GM10266 (cell line): Measurements from ENCODE around the gene CDC42EP2.

ENCODE experiments used
- DNase-seq: peaks from one replicate; pipeline ENCODE4 v3.0.0; 2012; ENCODE audit errors: extremely low spot score
- CTCF ChIP-seq: IDR thresholded peaks from 2 replicates; pipeline ENCODE4 v1.5.1; 2012; ENCODE audit warnings: mild to moderate bottlenecking, low read depth; ENCODE audit not compliant: control insufficient read depth, insufficient read depth; ENCODE audit errors: missing control alignments

The CDC42EP2 gene

GRCh38 chr11:65304110-65304509, 10.6 kb upstream of the CDC42EP2 start:
- DNase-seq = no peak
- no peak for TF ChIP-seq CTCF

- no peak for TF ChIP-seq CTCF
- DNase-seq = no peak
Measured at GRCh38 chr11:65304613-65305012, 10.1 kb upstream of the CDC42EP2 start.

GRCh38 chr11:65305501-65306268, 9.0 kb upstream of the CDC42EP2 start:
- no peak for TF ChIP-seq CTCF
- DNase-seq = no peak

- TF ChIP-seq CTCF = no peak
- no peak for DNase-seq
Measured at GRCh38 chr11:65307298-65308229, 7.1 kb upstream of the CDC42EP2 start.

- no peak for DNase-seq
Measured at GRCh38 chr11:65308281-65308891, 6.3 kb upstream of the CDC42EP2 start.

GRCh38 chr11:65309006-65309405, 5.7 kb upstream of the CDC42EP2 start:
- no peak for DNase-seq

More at GRCh38 chr11:65308281-65308891, 6.3 kb upstream of the CDC42EP2 start:
- TF ChIP-seq CTCF = no peak

More at GRCh38 chr11:65309006-65309405, 5.7 kb upstream of the CDC42EP2 start:
- TF ChIP-seq CTCF = no peak
